ENCODE measurements around the gene UBLCP1. TPM values are rescaled to one million over a fixed set of nuclear protein-coding genes. Genes with fewer than 3 reads are reported as not detected.

Gene UBLCP1
- total and polyA plus RNA-seq, 2 donors (not counting 3 experiments of a cell fraction or from before 2014, with no cell fraction given) = 5.9 to 20.3 TPM

GRCh38 chr5:159252195-159252594 lies 10.9 kb upstream of the UBLCP1 start:
- FAIRE-seq (no peak), DNase-seq (ENCODE audit: low read depth, low spot score) (no peak)
- dilution Hi-C loops (cut with MboI; ENCODE audit: extremely low pct_ligation_motif_present, low sequenced_read_pairs) = no loop called here
- peaks cover 3 to 4% of the 10 kb centered on the region in 2 experiments for H3K27me3 ChIP-seq (ENCODE audit: control insufficient read depth in 2 of 2, insufficient read depth in 2 of 2, low read length in 2 of 2)
- no peaks in the 10 kb centered on the region for H3K9me3 ChIP-seq (replicated peaks; ENCODE audit: control insufficient read depth, insufficient read depth, low read length)
- CTCF ChIA-PET = interaction anchor here (0.6 to 1.4 kb wide), 3 partner anchors 95 to 1177 kb away, joined by 3 to 5 read pairs (median 3); no protein-coding TSS in a partner anchor
- no peak overlapping the region for H3K4me3 ChIP-seq (replicated peaks in 1 of 3; ENCODE audit: insufficient read depth in 1 of 3, low read depth in 1 of 3, low read length in 3 of 3)
- H3K4me1 ChIP-seq (ENCODE audit: control insufficient read depth, extremely low read depth, insufficient read depth, low read length) = no peaks in the 10 kb centered on the region
- intact Hi-C loops (cut with micrococcal nuclease) = no loop called here
- H3K27ac ChIP-seq (ENCODE audit: insufficient read depth, low read depth, low read length) = no peak overlapping the region
- no peak overlapping the region for H2AFZ ChIP-seq (ENCODE audit: low read depth, low read length)
- H3K79me2 ChIP-seq (ENCODE audit: control insufficient read depth, insufficient read depth, low read length) = no peaks in the 10 kb centered on the region
- no TSS peak for BruUV-seq (replicated peaks)
- H3K9ac ChIP-seq (replicated peaks; ENCODE audit: extremely low read depth, insufficient read depth, low read length) = no peak overlapping the region
- POLR2A ChIA-PET = no interaction called here
- no peaks in the 10 kb centered on the region for H3K9me1 ChIP-seq (replicated peaks; ENCODE audit: control insufficient read depth, extremely low read depth, insufficient read depth, low read length)
- no peaks in the 10 kb centered on the region for H4K20me1 ChIP-seq (replicated peaks; ENCODE audit: control insufficient read depth, extremely low read depth, insufficient read depth, low read length)
- no peak for TF ChIP-seq CTCF (IDR thresholded peaks at IDR 0.05; ENCODE audit: extremely low read depth in 1 of 2, insufficient read depth in 1 of 2, low read depth in 1 of 2, low read length in 2 of 2)
- no peak for TF ChIP-seq EZH2 (IDR thresholded peaks at IDR 0.05; ENCODE audit: borderline replicate concordance, low read depth, low read length, severe bottlenecking)
- no peak for TF ChIP-seq POLR2A (IDR thresholded peaks at IDR 0.05; ENCODE audit: low read depth, low read length)
- TF ChIP-seq POLR2AphosphoS5 (IDR thresholded peaks at IDR 0.05; ENCODE audit: insufficient read depth, low read depth, low read length) = no peak
- no peak for TF ChIP-seq JUN (IDR thresholded peaks at IDR 0.05; ENCODE audit: borderline replicate concordance, insufficient read depth, insufficient read length, low read depth)
- TF ChIP-seq FOS (IDR thresholded peaks at IDR 0.05; ENCODE audit: borderline replicate concordance, insufficient read depth, low read length) = no peak
- TF ChIP-seq, protein P1, sequence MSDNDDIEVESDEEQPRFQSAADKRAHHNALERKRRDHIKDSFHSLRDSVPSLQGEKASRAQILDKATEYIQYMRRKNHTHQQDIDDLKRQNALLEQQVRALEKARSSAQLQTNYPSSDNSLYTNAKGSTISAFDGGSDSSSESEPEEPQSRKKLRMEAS (IDR thresholded peaks at IDR 0.05; ENCODE audit: insufficient read depth, insufficient read length) = no peak
- no peak for TF ChIP-seq MYC (IDR thresholded peaks at IDR 0.05; ENCODE audit: low read depth, low read length)
- no peak for TF ChIP-seq GATA2 (IDR thresholded peaks at IDR 0.05; ENCODE audit: insufficient read depth, insufficient read length, low read depth, low read length)
- H3K4me2 ChIP-seq (ENCODE audit: insufficient read depth, low read length) = no peak overlapping the region
- no peaks in the 10 kb centered on the region for H3K36me3 ChIP-seq (ENCODE audit: control insufficient read depth in 2 of 2, extremely low read depth in 1 of 2, insufficient read depth in 2 of 2, low read length in 2 of 2)

Measured in endothelial cell of umbilical vein (primary cell).